ENCODE data around the gene DUSP12.

DNA sequence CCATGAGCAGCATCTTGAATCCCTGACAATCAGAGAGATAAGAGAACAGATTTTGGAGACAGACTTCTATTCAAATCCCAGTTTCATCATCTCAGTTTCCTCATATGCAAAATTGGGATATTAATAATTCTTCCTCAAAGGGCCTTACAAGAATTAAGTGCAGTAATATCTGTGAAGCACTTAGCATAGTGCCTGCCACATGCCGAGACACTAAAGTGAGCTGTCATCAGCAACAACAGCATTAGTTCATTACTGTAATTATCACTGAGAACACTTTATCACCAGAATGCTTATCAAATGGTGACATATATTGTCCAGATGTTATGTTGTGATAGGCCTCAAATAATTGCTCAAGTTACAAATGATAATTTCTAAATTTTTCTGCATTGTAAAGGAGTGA, 29.2 kb upstream of the DUSP12 start:
- TF ChIP-seq, protein P1, sequence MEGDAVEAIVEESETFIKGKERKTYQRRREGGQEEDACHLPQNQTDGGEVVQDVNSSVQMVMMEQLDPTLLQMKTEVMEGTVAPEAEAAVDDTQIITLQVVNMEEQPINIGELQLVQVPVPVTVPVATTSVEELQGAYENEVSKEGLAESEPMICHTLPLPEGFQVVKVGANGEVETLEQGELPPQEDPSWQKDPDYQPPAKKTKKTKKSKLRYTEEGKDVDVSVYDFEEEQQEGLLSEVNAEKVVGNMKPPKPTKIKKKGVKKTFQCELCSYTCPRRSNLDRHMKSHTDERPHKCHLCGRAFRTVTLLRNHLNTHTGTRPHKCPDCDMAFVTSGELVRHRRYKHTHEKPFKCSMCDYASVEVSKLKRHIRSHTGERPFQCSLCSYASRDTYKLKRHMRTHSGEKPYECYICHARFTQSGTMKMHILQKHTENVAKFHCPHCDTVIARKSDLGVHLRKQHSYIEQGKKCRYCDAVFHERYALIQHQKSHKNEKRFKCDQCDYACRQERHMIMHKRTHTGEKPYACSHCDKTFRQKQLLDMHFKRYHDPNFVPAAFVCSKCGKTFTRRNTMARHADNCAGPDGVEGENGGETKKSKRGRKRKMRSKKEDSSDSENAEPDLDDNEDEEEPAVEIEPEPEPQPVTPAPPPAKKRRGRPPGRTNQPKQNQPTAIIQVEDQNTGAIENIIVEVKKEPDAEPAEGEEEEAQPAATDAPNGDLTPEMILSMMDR (IDR thresholded peaks at IDR 0.05; ENCODE audit: extremely low read depth in 1 of 2, insufficient read depth in 1 of 2, low read depth in 1 of 2, low read length in 2 of 2): no peak
- TF ChIP-seq EZH2 (IDR thresholded peaks at IDR 0.05; ENCODE audit: borderline replicate concordance, low read depth, low read length, severe bottlenecking): no peak
- no peak for TF ChIP-seq POLR2AphosphoS5 (IDR thresholded peaks at IDR 0.05; ENCODE audit: insufficient read depth, low read depth, low read length)
- no peak for TF ChIP-seq FOS (IDR thresholded peaks at IDR 0.05; ENCODE audit: borderline replicate concordance, insufficient read depth, low read length)
- no peak for TF ChIP-seq POLR2A (IDR thresholded peaks at IDR 0.05; ENCODE audit: low read depth, low read length)
- TF ChIP-seq JUN (IDR thresholded peaks at IDR 0.05; ENCODE audit: borderline replicate concordance, insufficient read depth, insufficient read length, low read depth): no peak
- no peak for TF ChIP-seq GATA2 (IDR thresholded peaks at IDR 0.05; ENCODE audit: insufficient read depth, insufficient read length, low read depth, low read length)
- TF ChIP-seq MAX (IDR thresholded peaks at IDR 0.05; ENCODE audit: insufficient read depth, insufficient read length): no peak
- no peak for TF ChIP-seq MYC (IDR thresholded peaks at IDR 0.05; ENCODE audit: low read depth, low read length)

Data from endothelial cell of umbilical vein (primary cell).